ENCODE results near the gene SMG6.

Gene SMG6

GRCh38 chr17:2070241-2071023, 233.2 kb downstream of the SMG6 start:
- DNase-seq: no peak

DNA sequence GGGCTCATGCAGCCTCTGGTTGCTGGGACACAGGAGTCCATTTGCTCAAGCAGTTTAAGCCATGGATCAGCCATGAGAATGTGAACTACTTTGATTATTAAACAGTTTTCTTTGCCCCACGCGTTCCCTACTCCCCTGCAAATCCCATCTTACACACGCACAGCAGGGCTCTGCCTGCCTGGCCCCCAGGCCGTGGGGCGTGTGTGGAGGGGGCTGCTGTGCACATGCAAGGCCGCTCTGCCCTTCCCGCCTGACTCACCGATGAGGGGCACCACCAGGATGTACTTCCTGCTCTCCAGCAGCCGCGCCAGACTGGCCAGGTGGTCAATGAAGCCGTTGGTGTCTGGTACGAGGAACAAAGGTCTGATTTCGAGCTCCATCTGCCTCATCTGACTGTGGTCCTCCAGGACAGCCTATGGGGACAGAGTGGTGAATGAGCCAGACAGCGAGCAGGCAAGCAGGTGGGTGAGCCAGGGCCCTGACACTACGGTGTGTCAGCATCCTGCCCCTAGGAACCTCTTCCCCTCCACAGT, 235.0 kb downstream of the SMG6 start:
- no peak for DNase-seq

DNA sequence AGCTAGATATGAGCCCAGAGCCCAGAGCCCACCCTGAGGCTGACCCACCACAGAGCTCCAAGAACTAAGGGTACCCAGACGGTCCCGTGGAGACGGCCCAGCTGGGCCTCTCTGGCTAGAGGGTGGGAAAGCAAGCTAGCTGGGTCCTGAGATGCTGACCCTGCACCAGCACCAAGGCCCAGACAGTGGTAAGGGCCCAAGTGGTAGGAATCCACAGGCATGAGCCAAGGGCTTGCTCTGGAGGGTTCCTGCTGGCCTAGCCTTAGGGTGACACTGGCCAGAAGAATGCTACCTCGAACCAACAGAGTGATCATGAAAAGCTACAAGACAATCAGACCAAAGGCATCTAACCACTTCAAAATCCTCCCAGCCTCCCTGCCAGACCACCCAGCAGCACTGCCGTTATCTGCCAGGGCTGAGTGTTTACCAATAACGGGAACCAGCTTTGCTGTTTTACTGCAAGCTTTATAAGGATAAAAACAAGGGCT, 235.5 kb downstream of the SMG6 start:
- no peak for DNase-seq

- no peak for DNase-seq
These were observed 236.0 kb downstream of the SMG6 start for GRCh38 chr17:2067608-2068024.

DNA sequence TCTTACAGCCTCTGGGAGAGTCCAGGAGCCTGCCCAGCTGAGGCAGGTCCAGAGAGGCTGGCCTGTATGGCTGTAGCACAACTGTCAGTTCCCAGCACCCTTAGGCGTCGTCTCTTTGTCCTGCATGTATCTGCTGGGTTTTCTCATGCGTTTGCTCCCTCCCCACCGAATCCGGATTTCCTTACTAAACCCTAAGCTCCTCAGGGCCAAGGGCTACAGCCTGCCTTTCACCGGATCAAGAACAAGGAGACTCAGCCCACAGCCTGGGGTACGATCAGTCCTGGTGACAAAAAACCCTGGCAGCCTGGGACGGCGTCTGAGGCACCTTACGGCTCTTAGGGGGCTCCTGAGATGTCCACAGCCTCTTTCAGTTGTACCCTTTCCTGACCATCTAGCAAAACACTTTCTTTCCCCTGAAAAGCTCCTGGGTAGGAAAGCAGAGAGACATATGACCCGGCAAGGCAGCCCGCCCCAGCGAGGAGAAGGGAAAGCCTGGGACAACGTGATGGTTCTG, 236.5 kb downstream of the SMG6 start:
- DNase-seq: no peak

DNA sequence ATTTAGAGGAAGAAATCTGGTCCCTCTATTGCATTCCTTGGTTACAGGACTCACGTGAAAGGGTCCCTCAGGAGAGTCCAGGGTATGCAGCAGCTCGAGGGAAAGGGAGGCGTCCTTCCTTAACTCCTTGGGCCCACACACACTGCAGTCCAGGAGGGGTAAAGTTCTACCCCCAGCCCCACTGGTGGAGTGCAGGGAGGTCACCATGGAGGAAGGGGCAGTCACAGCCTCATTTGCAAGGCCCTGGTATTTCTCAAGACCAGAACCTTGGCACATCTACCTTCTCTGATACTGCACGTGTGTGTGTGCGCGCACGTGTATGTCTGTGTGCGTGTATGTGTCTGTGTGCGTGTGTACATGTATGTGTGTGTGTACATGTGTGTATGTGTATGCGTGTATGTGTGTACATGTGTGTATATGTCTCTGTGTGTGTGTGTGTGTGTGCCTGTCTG, 237.6 kb downstream of the SMG6 start:
- DNase-seq: no peak

DNA sequence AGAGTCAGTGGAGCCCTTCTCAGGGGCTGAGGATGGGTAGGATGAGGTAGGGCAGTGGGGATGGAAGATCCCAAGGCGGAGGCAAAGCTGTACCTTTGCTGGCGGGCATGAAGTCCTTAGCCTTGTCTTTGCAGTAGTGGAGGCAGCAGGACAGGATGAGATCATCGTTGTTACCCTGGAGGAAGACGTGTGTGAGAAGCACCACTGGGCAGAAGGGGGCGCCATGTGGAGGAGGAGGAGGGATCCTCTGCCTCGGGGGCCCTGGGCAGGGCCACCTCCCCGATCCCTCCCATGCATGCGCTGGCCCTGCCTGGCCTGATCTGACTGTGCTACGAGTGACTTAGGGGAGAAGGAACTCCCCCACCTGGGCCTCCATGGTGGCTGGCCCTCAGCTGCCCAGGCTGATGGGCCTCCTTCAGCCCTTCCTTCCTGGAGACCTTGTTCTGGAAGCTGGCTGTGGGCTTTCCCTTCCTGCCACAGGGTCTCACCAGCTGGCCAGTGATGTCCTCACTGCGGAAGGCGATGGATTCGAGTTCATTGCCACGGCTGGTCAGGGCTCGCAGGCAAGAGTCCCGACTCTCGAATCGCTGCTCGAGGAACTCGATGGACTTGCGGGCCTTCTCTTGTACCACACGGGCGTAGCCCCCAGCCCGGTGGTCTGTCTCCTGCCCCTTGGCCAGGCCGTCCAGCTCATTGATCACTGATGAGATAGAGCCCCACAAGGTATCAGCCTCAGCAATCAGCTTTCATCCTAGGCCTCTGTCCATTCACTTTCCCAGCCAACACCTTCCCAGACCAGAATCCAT, 238.4 kb downstream of the SMG6 start:
- no peak for DNase-seq

- no peak for DNase-seq
These were observed 239.0 kb downstream of the SMG6 start for GRCh38 chr17:2064520-2064971.

GRCh38 chr17:2064147-2064489, 239.5 kb downstream of the SMG6 start:
- DNase-seq: no peak

DNA sequence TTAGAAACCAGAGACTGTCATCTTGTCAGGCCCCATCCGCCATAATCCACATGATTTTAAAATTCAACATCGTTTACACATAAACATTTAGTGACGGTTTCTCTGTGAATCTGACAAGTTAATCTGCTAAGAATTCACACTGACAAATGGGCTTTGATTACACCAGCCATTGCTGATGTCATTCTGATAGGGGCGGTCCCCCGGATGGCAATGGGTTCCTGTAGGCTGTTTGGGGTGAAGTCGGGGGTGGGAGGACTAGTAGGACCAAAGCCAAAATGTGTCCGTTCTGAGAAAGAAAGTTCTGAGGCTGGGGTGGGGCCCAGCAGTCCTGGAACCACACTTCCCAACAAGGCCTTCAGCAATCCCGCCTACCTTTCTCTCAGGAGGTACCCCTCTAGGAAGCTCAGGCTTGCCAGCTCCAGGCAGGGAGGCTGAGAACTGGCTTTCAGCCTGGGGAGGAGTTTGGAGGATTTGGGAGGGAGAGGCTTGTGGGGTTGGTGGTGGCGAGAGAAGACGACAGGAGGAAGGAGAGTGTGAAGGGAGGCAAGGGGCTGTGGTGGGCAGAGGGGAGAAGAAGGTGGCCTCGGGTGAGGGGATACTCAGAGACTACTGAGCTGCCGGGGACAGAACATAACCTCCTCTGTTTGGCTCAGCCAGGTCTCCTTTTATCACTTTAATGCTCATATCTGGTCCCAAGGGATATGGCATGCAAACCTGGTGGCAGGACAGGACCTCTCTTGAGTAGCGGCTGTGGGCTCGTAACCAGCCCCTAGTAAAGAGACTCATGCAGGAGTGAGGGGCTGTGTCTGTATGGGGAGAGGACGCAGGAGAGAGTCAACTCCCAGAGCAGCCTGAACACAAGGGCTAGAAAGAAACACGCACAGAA, 240.1 kb downstream of the SMG6 start:
- no peak for DNase-seq

GRCh38 chr17:2062571-2063183, 240.9 kb downstream of the SMG6 start:
- no peak for DNase-seq

DNA sequence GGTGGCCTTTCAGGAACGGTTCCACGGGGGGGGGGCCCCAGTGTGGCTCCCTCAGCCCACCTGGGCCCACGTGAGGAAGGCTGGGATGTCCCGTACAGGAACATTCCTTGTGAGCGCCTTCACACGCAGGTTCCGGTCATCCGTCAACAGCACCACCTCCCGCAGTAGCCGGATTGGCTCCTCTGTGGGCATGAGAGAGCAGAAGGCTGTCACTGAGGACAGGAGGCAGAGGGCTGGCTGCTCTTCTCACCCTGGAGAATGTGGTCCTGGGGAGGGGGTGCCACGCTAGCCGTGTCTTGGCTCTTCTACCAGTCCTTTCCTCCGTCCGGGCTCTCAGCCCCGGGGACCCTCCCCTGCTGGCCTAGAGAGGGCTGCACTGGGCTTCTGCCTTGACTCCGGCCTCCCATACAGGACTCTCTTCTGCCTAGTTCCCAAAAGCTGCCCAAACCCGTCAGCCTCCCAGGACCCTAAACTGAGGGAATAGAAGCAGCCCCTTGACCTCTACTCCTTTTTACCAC, 242.1 kb downstream of the SMG6 start:
- DNase-seq: no peak

DNA sequence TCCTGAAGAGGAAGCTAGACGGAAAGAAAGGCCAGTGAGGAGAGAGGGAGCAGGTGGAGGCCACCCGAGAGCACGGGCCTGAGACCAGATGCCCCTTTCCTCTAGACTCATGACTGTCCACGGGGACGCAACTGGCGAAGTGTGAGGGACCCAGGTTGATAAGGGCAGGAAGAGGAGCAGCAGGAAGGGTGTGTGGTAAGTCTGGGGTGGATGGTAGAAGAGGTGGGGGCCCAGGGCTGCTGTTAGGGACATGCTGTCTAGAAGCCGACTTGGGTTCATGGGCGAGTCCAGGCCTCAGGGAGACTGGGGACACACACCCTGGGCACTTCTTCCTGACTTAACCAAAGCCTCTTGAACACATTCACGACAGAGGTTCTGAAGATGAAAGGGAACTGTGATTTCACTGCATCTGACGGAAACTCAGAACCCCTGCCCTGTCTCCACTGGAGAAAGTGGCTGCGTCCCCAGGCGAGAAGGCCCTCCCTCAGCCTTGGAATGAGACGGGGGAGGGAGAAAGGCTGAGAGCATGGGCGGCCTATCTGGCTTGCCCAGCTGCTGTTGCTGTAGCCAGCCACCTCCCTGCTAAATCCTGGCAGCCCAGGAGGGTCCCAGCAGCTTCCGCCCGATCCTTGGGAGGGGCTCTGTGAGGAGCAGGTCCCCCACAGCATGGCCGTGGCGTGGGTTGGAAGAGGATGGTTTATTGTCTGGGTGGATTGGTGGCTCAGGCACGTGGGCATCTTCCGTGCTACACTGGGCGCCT, 242.7 kb downstream of the SMG6 start:
- no peak for DNase-seq

- DNase-seq: no peak
These were observed 243.3 kb downstream of the SMG6 start for GRCh38 chr17:2060385-2060658.

DNA sequence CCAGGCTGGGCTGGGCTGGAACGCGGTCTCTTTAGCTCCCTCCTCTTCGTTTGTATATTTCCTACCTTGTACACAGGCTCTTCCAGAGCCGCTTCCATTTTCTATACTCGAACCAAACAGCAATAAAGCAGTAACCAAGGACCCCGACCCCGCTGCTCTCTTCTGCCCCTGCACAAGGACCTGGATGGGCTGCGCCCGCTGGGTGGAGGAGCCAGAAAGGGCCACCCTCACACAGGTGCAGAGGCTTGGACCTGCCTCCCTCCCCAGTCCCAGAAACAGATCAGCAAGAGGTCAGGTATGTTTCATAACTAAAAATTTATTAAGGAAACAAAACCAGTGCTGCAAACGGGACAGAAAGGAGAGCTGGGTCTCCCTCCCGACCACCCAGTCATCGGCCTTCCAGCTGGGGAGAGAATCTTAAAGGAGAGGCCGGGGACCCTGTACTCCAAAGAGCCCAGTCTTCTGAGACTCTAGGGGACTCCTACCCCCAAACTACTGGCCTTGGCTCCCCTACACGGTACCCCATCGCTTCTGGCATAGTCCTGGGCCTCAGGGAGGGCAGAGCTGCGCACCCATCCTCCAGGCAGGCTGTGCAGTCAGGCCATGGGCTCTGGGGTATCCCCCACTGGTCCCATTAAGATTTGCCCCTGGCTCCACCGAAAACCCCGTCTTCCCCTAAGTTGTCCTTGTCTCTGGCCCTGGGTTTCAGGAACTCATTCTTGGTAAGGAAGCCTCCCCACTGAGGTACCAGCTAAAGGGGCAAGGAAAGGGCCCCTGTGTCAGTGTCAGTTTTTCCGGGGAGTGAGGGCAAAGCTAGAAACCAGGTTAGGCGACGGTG, 243.8 kb downstream of the SMG6 start:
- no peak for DNase-seq

- DNase-seq: no peak
These were observed 244.7 kb downstream of the SMG6 start for GRCh38 chr17:2058586-2059546.

DNA sequence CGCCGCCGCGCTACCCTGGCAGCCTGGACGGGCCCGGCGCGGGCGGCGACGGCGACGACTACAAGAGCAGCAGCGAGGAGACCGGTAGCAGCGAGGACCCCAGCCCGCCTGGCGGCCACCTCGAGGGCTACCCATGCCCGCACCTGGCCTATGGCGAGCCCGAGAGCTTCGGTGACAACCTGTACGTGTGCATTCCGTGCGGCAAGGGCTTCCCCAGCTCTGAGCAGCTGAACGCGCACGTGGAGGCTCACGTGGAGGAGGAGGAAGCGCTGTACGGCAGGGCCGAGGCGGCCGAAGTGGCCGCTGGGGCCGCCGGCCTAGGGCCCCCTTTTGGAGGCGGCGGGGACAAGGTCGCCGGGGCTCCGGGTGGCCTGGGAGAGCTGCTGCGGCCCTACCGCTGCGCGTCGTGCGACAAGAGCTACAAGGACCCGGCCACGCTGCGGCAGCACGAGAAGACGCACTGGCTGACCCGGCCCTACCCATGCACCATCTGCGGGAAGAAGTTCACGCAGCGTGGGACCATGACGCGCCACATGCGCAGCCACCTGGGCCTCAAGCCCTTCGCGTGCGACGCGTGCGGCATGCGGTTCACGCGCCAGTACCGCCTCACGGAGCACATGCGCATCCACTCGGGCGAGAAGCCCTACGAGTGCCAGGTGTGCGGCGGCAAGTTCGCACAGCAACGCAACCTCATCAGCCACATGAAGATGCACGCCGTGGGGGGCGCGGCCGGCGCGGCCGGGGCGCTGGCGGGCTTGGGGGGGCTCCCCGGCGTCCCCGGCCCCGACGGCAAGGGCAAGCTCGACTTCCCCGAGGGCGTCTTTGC, 245.6 kb downstream of the SMG6 start:
- DNase-seq: no peak

DNA sequence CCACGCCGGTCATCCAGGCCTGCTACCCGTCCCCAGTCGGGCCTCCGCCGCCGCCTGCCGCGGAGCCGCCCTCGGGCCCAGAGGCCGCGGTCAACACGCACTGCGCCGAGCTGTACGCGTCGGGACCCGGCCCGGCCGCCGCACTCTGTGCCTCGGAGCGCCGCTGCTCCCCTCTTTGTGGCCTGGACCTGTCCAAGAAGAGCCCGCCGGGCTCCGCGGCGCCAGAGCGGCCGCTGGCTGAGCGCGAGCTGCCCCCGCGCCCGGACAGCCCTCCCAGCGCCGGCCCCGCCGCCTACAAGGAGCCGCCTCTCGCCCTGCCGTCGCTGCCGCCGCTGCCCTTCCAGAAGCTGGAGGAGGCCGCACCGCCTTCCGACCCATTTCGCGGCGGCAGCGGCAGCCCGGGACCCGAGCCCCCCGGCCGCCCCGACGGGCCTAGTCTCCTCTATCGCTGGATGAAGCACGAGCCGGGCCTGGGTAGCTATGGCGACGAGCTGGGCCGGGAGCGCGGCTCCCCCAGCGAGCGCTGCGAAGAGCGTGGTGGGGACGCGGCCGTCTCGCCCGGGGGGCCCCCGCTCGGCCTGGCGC, 246.3 kb downstream of the SMG6 start:
- DNase-seq: no peak
